IMR-90 (cell line): Measurements from ENCODE around the gene CHST1. TPM values are rescaled to one million over a fixed set of nuclear protein-coding genes. Genes with fewer than 3 reads are reported as not detected.

Experiments
- ATAC-seq: fragments of 200-7000 bp; cut with Tn5 transposase; 2 replicates; pipeline ENCODE4 v1.9.1; 2020; ENCODE audit warnings: low read depth, mild to moderate bottlenecking, moderate library complexity
- BruUV-seq: library from RNA; stranded (reverse); fragments of 400-500 nt; replicated peaks from 2 replicates; lab custom pipeline; 2021; lab: Mats Ljungman, UMichigan
- CTCF ChIA-PET: fragments of 300-600 bp; formaldehyde crosslinking; extraction: SDS; loops from one replicate; lab custom pipeline; 2021; ENCODE audit warnings: antibody characterized with exemption; lab: Yijun Ruan, JAX
- POLR2A ChIA-PET: fragments of 300-600 bp; sonication (Branson Sonifier 250); formaldehyde crosslinking; loops from one replicate; lab custom pipeline; 2022; ENCODE audit warnings: antibody characterized with exemption; ENCODE audit not compliant: unreplicated experiment; lab: Charles Lee
- DNase-seq: peaks from one replicate; pipeline ENCODE4 v3.0.0; 2013
- H2AFZ ChIP-seq: replicated peaks from 2 replicates; pipeline ENCODE3; 2013; ENCODE audit warnings: low read length, mild to moderate bottlenecking; ENCODE audit not compliant: poor library complexity
- H2AK5ac ChIP-seq: 2 replicates; pipeline ENCODE4 v1.6.1; 2013; ENCODE audit warnings: low read depth, low read length, inconsistent platforms
- H2AK9ac ChIP-seq: replicated peaks from 2 replicates; pipeline ENCODE3; 2013; ENCODE audit warnings: mild to moderate bottlenecking, low read depth, low read length, moderate library complexity; ENCODE audit not compliant: poor library complexity
- H2BK120ac ChIP-seq: 2 replicates; pipeline ENCODE4 v1.6.1; 2013; ENCODE audit warnings: low read depth, low read length, inconsistent platforms
- H2BK15ac ChIP-seq: 3 replicates; pipeline ENCODE4 v1.6.1; 2013; ENCODE audit warnings: low read depth, low read length, inconsistent platforms
- H2BK20ac ChIP-seq: 2 replicates; pipeline ENCODE4 v1.6.1; 2013; ENCODE audit warnings: low read depth, mild to moderate bottlenecking, inconsistent platforms, low read length, moderate library complexity
- H2BK5ac ChIP-seq: 2 replicates; pipeline ENCODE4 v1.6.1; 2013; ENCODE audit warnings: mild to moderate bottlenecking, low read depth, low read length, inconsistent platforms; ENCODE audit not compliant: poor library complexity, severe bottlenecking
- H3K14ac ChIP-seq: replicated peaks from 2 replicates; pipeline ENCODE4 v1.6.1; 2013; ENCODE audit warnings: low read depth, low read length, inconsistent platforms
- H3K18ac ChIP-seq: 2 replicates; pipeline ENCODE4 v1.6.1; 2013; ENCODE audit warnings: low read depth, low read length, control low read depth
- H3K23ac ChIP-seq: 2 replicates; pipeline ENCODE4 v1.6.1; 2013; ENCODE audit warnings: low read depth, low read length, inconsistent platforms
- H3K27ac ChIP-seq: 2 replicates; pipeline ENCODE4 v1.5.1; 2013; ENCODE audit warnings: mild to moderate bottlenecking, control low read depth, low read length; ENCODE audit not compliant: insufficient read depth
- H3K27me3 ChIP-seq: 2 replicates; pipeline ENCODE4 v1.6.1; 2013; ENCODE audit warnings: low read length; ENCODE audit not compliant: control insufficient read depth, insufficient read depth
- H3K36me3 ChIP-seq: 2 replicates; pipeline ENCODE4 v1.6.1; 2013; ENCODE audit warnings: low read length, mixed read lengths; ENCODE audit not compliant: control insufficient read depth, insufficient read depth
- H3K4ac ChIP-seq: 2 replicates; pipeline ENCODE4 v1.6.1; 2013; ENCODE audit warnings: low read depth, low read length, inconsistent platforms
- H3K4me1 ChIP-seq: 2 replicates; pipeline ENCODE4 v1.6.1; 2013; ENCODE audit warnings: low read length, mixed read lengths; ENCODE audit not compliant: control insufficient read depth, insufficient read depth
- H3K4me2 ChIP-seq: 2 replicates; pipeline ENCODE4 v1.6.1; 2013; ENCODE audit warnings: low read depth, mild to moderate bottlenecking, control low read depth, low read length, moderate library complexity
- H3K4me3 ChIP-seq: 2 replicates; pipeline ENCODE4 v1.5.1; 2013; ENCODE audit warnings: low read depth, mild to moderate bottlenecking, control low read depth, low read length, moderate library complexity; ENCODE audit not compliant: insufficient read depth
- H3K56ac ChIP-seq: 2 replicates; pipeline ENCODE4 v1.6.1; 2013; ENCODE audit warnings: low read length, inconsistent platforms; ENCODE audit not compliant: insufficient read depth; ENCODE audit errors: extremely low read depth
- H3K79me1 ChIP-seq, 2 experiments: 2 replicates each; pipeline ENCODE4 v1.6.1; 2013; ENCODE audit warnings: low read length in 2 of 2, inconsistent platforms in 1 of 2, low read depth in 1 of 2
- H3K9ac ChIP-seq: 2 replicates; pipeline ENCODE4 v1.6.1; 2013; ENCODE audit warnings: low read depth, low read length, control low read depth
- H3K9me1 ChIP-seq: 2 replicates; pipeline ENCODE4 v1.6.1; 2013; ENCODE audit warnings: low read length, inconsistent platforms; ENCODE audit not compliant: insufficient read depth
- H3K9me3 ChIP-seq: 2 replicates; pipeline ENCODE4 v1.6.1; 2013; ENCODE audit warnings: low read length; ENCODE audit not compliant: control insufficient read depth, insufficient read depth
- H4K20me1 ChIP-seq: 2 replicates; pipeline ENCODE4 v1.6.1; 2013; ENCODE audit warnings: low read length, inconsistent platforms; ENCODE audit not compliant: insufficient read depth
- H4K5ac ChIP-seq: 2 replicates; pipeline ENCODE4 v1.6.1; 2013; ENCODE audit warnings: mild to moderate bottlenecking, low read depth, low read length, control low read depth
- H4K8ac ChIP-seq, 2 experiments: 2 replicates each; pipeline ENCODE4 v1.6.1; 2013; ENCODE audit warnings: low read depth in 2 of 2, low read length in 2 of 2, control low read depth in 1 of 2, inconsistent platforms in 1 of 2
- H4K91ac ChIP-seq: 2 replicates; pipeline ENCODE4 v1.6.1; 2013; ENCODE audit warnings: low read depth, low read length, inconsistent platforms; ENCODE audit not compliant: insufficient read depth
- BHLHE40 ChIP-seq: fragments of 150-350 bp; IDR thresholded peaks from 2 replicates; pipeline ENCODE4 v1.6.1; 2016; ENCODE audit warnings: mild to moderate bottlenecking, low read depth, low read length
- CTCF ChIP-seq: conservative IDR thresholded peaks from 2 replicates; pipeline ENCODE4 v1.5.1; 2012; ENCODE audit warnings: mild to moderate bottlenecking, low read depth, low read length, improper control_type of control experiment
- FOS ChIP-seq: fragments of 150-350 bp; IDR thresholded peaks from 2 replicates; pipeline ENCODE4 v1.6.1; 2016; ENCODE audit warnings: low read depth, low read length
- MAFK ChIP-seq: IDR thresholded peaks from 2 replicates; pipeline ENCODE4 v1.6.1; 2012; ENCODE audit warnings: low read depth, low read length, improper control_type of control experiment
- MAZ ChIP-seq: IDR thresholded peaks from 2 replicates; pipeline ENCODE4 v1.6.1; 2012; ENCODE audit warnings: low read depth, mild to moderate bottlenecking, low read length, improper control_type of control experiment, moderate library complexity, borderline replicate concordance
- NFE2L2 ChIP-seq: fragments of 150-350 bp; IDR thresholded peaks from 2 replicates; pipeline ENCODE4 v1.6.1; 2016; ENCODE audit warnings: low read depth, mild to moderate bottlenecking, low read length
- POLR2A ChIP-seq: IDR thresholded peaks from 2 replicates; pipeline ENCODE4 v1.6.1; 2012; ENCODE audit warnings: mild to moderate bottlenecking, low read depth, low read length
- RAD21 ChIP-seq: IDR thresholded peaks from 2 replicates; pipeline ENCODE4 v1.6.1; 2012; ENCODE audit warnings: low read length, improper control_type of control experiment
- RCOR1 ChIP-seq: IDR thresholded peaks from 2 replicates; pipeline ENCODE4 v1.6.1; 2012; ENCODE audit warnings: mild to moderate bottlenecking, low read length, improper control_type of control experiment; ENCODE audit not compliant: insufficient replicate concordance
- SMC3 ChIP-seq: fragments of 150-350 bp; IDR thresholded peaks from 2 replicates; pipeline ENCODE4 v1.6.1; 2016; ENCODE audit warnings: low read depth, mild to moderate bottlenecking, antibody characterized with exemption, low read length, moderate library complexity
- USF2 ChIP-seq: fragments of 150-350 bp; IDR thresholded peaks from 2 replicates; pipeline ENCODE4 v1.6.1; 2017; ENCODE audit warnings: mild to moderate bottlenecking, antibody characterized with exemption, low read length, low read depth
- WGBS, 2 experiments: methylation state at CpG; one replicate each; pipeline versions ENCODE4 v1.1.5 to v1.1.7; 2013; ENCODE audit warnings: missing lambda C conversion rate in 2 of 2; ENCODE audit not compliant: insufficient read length in 1 of 2; ENCODE audit errors: extremely low coverage in 2 of 2; 5-methylcytosine and 5-hydroxymethylcytosine counted together
- dilution Hi-C: fragments of 300-500 bp; cut with HindIII; formaldehyde crosslinking; loops from one replicate; pipeline ENCODE4 v1.14.3; 2018; ENCODE audit warnings: low sequenced_read_pairs; ENCODE audit not compliant: unreplicated experiment
- in situ Hi-C: fragments of 300-500 bp; cut with MboI; formaldehyde crosslinking; loops from 3 replicates; pipeline ENCODE4 v1.14.3; 2019; ENCODE audit warnings: low sequenced_read_pairs, inconsistent platforms, mixed read lengths
- intact Hi-C: fragments of 100-400 bp; cut with micrococcal nuclease; formaldehyde crosslinking; loops from 2 replicates; pipeline ENCODE4 v1.10.0; 2022
- polyA plus RNA-seq, 3 experiments: library from polyadenylated mRNA; depleted of rRNA; stranded (reverse); fragments of >200 nt; gene quantifications; 2 replicates each; pipeline ENCODE4 v1.2.3, GENCODE V29; 2012; ENCODE audit warnings: low replicate concordance in 1 of 3
- total RNA-seq: library from RNA; depleted of rRNA; stranded (reverse); fragments of >200 nt; gene quantifications from 2 replicates; pipeline ENCODE4 v1.2.3, GENCODE V29; 2012

The CHST1 gene
- total and polyA plus RNA-seq, 2 of the 4 experiments (the other 2 are of a cell fraction): 0.21 TPM; not detected in 1

GRCh38 chr11:45702511-45702910 lies 37.1 kb upstream of the CHST1 start:
- BruUV-seq: no TSS peak
- ATAC-seq (no peak), DNase-seq (no peak)
- H3K4ac ChIP-seq: no peak overlapping the region
- no peak overlapping the region for H4K5ac ChIP-seq
- no peak overlapping the region for H3K56ac ChIP-seq
- no peaks in the 10 kb centered on the region for H3K36me3 ChIP-seq
- ChIA-PET CTCF (no interaction called here), POLR2A (no interaction called here)
- H4K91ac ChIP-seq: no peak overlapping the region
- intact Hi-C loops: no loop called here
- H2BK15ac ChIP-seq: no peak overlapping the region
- no peak overlapping the region for H3K4me3 ChIP-seq
- no peak overlapping the region for H2BK20ac ChIP-seq
- no peak overlapping the region for H2BK120ac ChIP-seq
- no peak overlapping the region for H3K9ac ChIP-seq
- H2AFZ ChIP-seq: no peak overlapping the region
- dilution Hi-C loops: no loop called here
- H3K27me3 ChIP-seq: peaks cover 3% of the 10 kb centered on the region
- no peak overlapping the region for H3K14ac ChIP-seq
- H2BK5ac ChIP-seq: no peak overlapping the region
- WGBS, 2 experiments: 68% methylated on average over 3 of the region's 4 CpGs; no CpG with 5 or more reads in 1 of the 2 experiments
- no peaks in the 10 kb centered on the region for H3K4me1 ChIP-seq
- H3K23ac ChIP-seq: no peak overlapping the region
- H3K9me3 ChIP-seq: no peaks in the 10 kb centered on the region
- H2AK9ac ChIP-seq: no peak overlapping the region
- H3K4me2 ChIP-seq: no peak overlapping the region
- no peaks in the 10 kb centered on the region for H3K9me1 ChIP-seq
- no peaks in the 10 kb centered on the region for H3K79me1 ChIP-seq
- no peak overlapping the region for H3K18ac ChIP-seq
- in situ Hi-C loops: no loop called here
- no peak overlapping the region for H2AK5ac ChIP-seq
- no peak overlapping the region for H3K27ac ChIP-seq
- no peaks in the 10 kb centered on the region for H4K20me1 ChIP-seq
- H4K8ac ChIP-seq: no peak overlapping the region
- TF ChIP-seq CTCF (no peak), FOS (no peak), POLR2A (no peak), RCOR1 (no peak), RAD21 (no peak), NFE2L2 (no peak), MAZ (no peak), MAFK (no peak), USF2 (no peak), SMC3 (no peak), BHLHE40 (no peak)
